Astrocyte (in vitro differentiated cells and primary cell): ENCODE measurements around the gene ATP8B4. TPM values are rescaled to one million over a fixed set of nuclear protein-coding genes. Genes with fewer than 3 reads are reported as not detected.

Experiments
- DNase-seq: peaks from one replicate; pipeline ENCODE4 v3.0.0-alpha.2; 2010; ENCODE audit warnings: low read depth
- FAIRE-seq: peaks from 2 replicates; lab custom pipeline; 2011; peaks lifted over from hg19 to GRCh38; lab: Jason Lieb, UNC
- H2AFZ ChIP-seq: 2 replicates; pipeline ENCODE4 v1.6.0; 2012; ENCODE audit warnings: low read depth, low read length, inconsistent platforms
- H3K27ac ChIP-seq: 2 replicates; pipeline ENCODE4 v1.5.1; 2011; ENCODE audit warnings: low read depth, low read length, inconsistent platforms
- H3K27me3 ChIP-seq: 2 replicates; pipeline ENCODE4 v1.6.0; 2011; ENCODE audit warnings: low read length, inconsistent platforms; ENCODE audit not compliant: insufficient read depth
- H3K36me3 ChIP-seq: 2 replicates; pipeline ENCODE4 v1.5.1; 2011; ENCODE audit warnings: low read length, inconsistent platforms; ENCODE audit not compliant: insufficient read depth
- H3K4me1 ChIP-seq: 2 replicates; pipeline ENCODE4 v1.5.1; 2011; ENCODE audit warnings: low read length, inconsistent platforms; ENCODE audit not compliant: insufficient read depth
- H3K4me2 ChIP-seq: 2 replicates; pipeline ENCODE4 v1.6.0; 2012; ENCODE audit warnings: low read length, inconsistent platforms
- H3K4me3 ChIP-seq: 2 replicates; pipeline ENCODE4 v1.5.1; 2011; ENCODE audit warnings: low read depth, mild to moderate bottlenecking, low read length, inconsistent platforms; ENCODE audit not compliant: insufficient read depth
- H3K79me2 ChIP-seq: 2 replicates; pipeline ENCODE4 v1.6.0; 2012; ENCODE audit warnings: mild to moderate bottlenecking, low read length, inconsistent platforms; ENCODE audit not compliant: insufficient read depth
- H3K9ac ChIP-seq: 2 replicates; pipeline ENCODE4 v1.6.0; 2012; ENCODE audit warnings: mild to moderate bottlenecking, low read length, inconsistent platforms
- H3K9me3 ChIP-seq: 2 replicates; pipeline ENCODE4 v1.5.1; 2012; ENCODE audit warnings: low read depth, mild to moderate bottlenecking, low read length, inconsistent platforms; ENCODE audit not compliant: insufficient read depth
- H4K20me1 ChIP-seq: 2 replicates; pipeline ENCODE4 v1.6.0; 2012; ENCODE audit warnings: low read length, inconsistent platforms; ENCODE audit not compliant: insufficient read depth
- H3K27ac Mint-ChIP-seq: one replicate; pipeline ENCODE4 v1.8.0; 2021; ENCODE audit warnings: mild to moderate bottlenecking, mixed read lengths; ENCODE audit not compliant: unreplicated experiment
- H3K27me3 Mint-ChIP-seq: one replicate; pipeline ENCODE4 v1.8.0; 2021; ENCODE audit warnings: low read depth, mixed read lengths; ENCODE audit not compliant: unreplicated experiment
- H3K36me3 Mint-ChIP-seq: one replicate; pipeline ENCODE4 v1.8.0; 2021; ENCODE audit warnings: low read depth, mixed read lengths; ENCODE audit not compliant: unreplicated experiment
- H3K4me1 Mint-ChIP-seq: one replicate; pipeline ENCODE4 v1.8.0; 2021; ENCODE audit warnings: low read depth, mixed read lengths; ENCODE audit not compliant: unreplicated experiment
- H3K4me3 Mint-ChIP-seq: one replicate; pipeline ENCODE4 v1.8.0; 2021; ENCODE audit warnings: mild to moderate bottlenecking, moderate library complexity, mixed read lengths; ENCODE audit not compliant: unreplicated experiment
- H3K9me3 Mint-ChIP-seq: one replicate; pipeline ENCODE4 v1.8.0; 2021; ENCODE audit warnings: mild to moderate bottlenecking, mixed read lengths; ENCODE audit not compliant: unreplicated experiment
- CTCF ChIP-seq: IDR thresholded peaks from 2 replicates; pipeline ENCODE4 v1.5.1; 2011; ENCODE audit warnings: low read depth, mild to moderate bottlenecking, inconsistent platforms, low read length, moderate library complexity; ENCODE audit not compliant: insufficient read depth
- EZH2 ChIP-seq: IDR thresholded peaks from 2 replicates; pipeline ENCODE4 v1.6.1; 2012; ENCODE audit warnings: mild to moderate bottlenecking, low read length, inconsistent platforms; ENCODE audit not compliant: insufficient read depth
- total RNA-seq: library from RNA; stranded (reverse); gene quantifications from 2 replicates; pipeline ENCODE4 v1.2.1, GENCODE V29; 2021

The ATP8B4 gene
- total RNA-seq, 1 donor from 2014 or later: 0.23 TPM

GRCh38 chr15:49809894-49810609 lies 309.0 kb downstream of the ATP8B4 start:
- H3K4me2 ChIP-seq: no peak overlapping the region
- DNase-seq (no peak), FAIRE-seq (no peak)
- H3K9ac ChIP-seq: no peak overlapping the region
- no peaks in the 10 kb centered on the region for H3K79me2 ChIP-seq
- no peaks in the 10 kb centered on the region for H3K36me3 ChIP-seq
- H3K4me1 ChIP-seq: no peaks in the 10 kb centered on the region
- no peaks in the 10 kb centered on the region for H3K27me3 ChIP-seq
- no peaks in the 10 kb centered on the region for H3K27me3 Mint-ChIP-seq
- no peaks in the 10 kb centered on the region for H3K36me3 Mint-ChIP-seq
- H3K4me3 Mint-ChIP-seq: no peak overlapping the region
- no peaks in the 10 kb centered on the region for H4K20me1 ChIP-seq
- no peaks in the 10 kb centered on the region for H3K9me3 ChIP-seq
- H3K9me3 Mint-ChIP-seq: no peaks in the 10 kb centered on the region
- H2AFZ ChIP-seq: no peak overlapping the region
- H3K4me3 ChIP-seq: no peak overlapping the region
- no peak overlapping the region for H3K27ac Mint-ChIP-seq
- H3K4me1 Mint-ChIP-seq: no peaks in the 10 kb centered on the region
- TF ChIP-seq CTCF (no peak), EZH2 (no peak)
- H3K27ac ChIP-seq: no peak overlapping the region

- H3K9me3 ChIP-seq: no peaks in the 10 kb centered on the region
- H3K4me2 ChIP-seq: no peak overlapping the region
- TF ChIP-seq CTCF: no peak
- no peak for TF ChIP-seq EZH2
- no peak overlapping the region for H3K4me3 ChIP-seq
- no peaks in the 10 kb centered on the region for H3K79me2 ChIP-seq
- no peaks in the 10 kb centered on the region for H4K20me1 ChIP-seq
- H3K36me3 ChIP-seq: no peaks in the 10 kb centered on the region
- Mint-ChIP-seq H3K27ac (no peak overlapping the region), H3K4me3 (no peak overlapping the region), H3K36me3 (no peaks in the 10 kb centered on the region), H3K4me1 (no peaks in the 10 kb centered on the region), H3K9me3 (peaks cover 3% of the 10 kb centered on the region), H3K27me3 (no peaks in the 10 kb centered on the region)
- DNase-seq: no peak
- no peaks in the 10 kb centered on the region for H3K27me3 ChIP-seq
- no peak overlapping the region for H3K27ac ChIP-seq
- no peaks in the 10 kb centered on the region for H3K4me1 ChIP-seq
- H3K9ac ChIP-seq: no peak overlapping the region
- no peak for FAIRE-seq
- H2AFZ ChIP-seq: no peak overlapping the region
Observed at GRCh38 chr15:49808341-49808740, 310.7 kb downstream of the ATP8B4 start.

Other genes with a start within 250 kb of the ATP8B4 start
- 0.82 TPM in 1 of 2 replicates, not detected in the other for gene SLC27A2, start 63.0 kb upstream of the ATP8B4 start, total RNA-seq
- gene HDC, start 146.5 kb upstream of the ATP8B4 start, total RNA-seq: not detected in 2 replicates
- 33.5 and 35.7 TPM in 2 replicates for gene GABPB1, start 236.0 kb upstream of the ATP8B4 start, total RNA-seq